ENCODE data around the gene INAVA. TPM values are rescaled to one million over a fixed set of nuclear protein-coding genes. Genes with fewer than 3 reads are reported as not detected.
A peak's percentile ranks its signal among the peaks of the same experiment; 100 is the strongest.

Gene INAVA
- total RNA-seq, 1 experiment from 2014 or later, result 41.2 TPM

DNA sequence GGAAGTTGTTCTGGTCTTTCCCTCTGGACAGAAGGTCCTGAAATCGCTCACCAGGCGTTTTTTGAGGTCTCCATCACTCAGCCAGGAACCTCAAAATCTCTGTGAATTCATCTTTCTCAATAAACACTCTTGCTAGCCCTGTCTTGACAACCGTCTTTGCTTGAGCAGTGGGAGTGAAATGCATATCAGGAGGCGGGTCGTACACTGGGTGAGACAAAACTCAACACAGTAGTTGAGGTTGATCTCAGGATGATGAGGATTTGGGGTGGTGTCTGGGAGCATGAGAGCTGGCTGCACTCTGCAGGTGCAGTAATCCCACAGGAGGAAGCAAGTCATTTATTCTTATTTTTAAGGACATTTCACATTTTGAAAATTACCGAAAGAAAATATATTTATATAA is 20.0 kb upstream of the INAVA start:
- CTCF ChIA-PET, result interaction anchor here (0.6 to 2.2 kb wide), 9 partner anchors 14 to 316 kb away, joined by 3 to 19 read pairs (median 7); no protein-coding TSS in a partner anchor
- no peak for TF ChIP-seq ZNF317 (CRISPR knock-in tag; IDR thresholded peaks at IDR 0.05; ENCODE audit: borderline replicate concordance, low read depth)
- no peak for TF ChIP-seq ZNF219 (CRISPR knock-in tag; IDR thresholded peaks at IDR 0.05; ENCODE audit: borderline replicate concordance)
- no peak for TF ChIP-seq SP1 (CRISPR knock-in tag; conservative IDR thresholded peaks at IDR 0.05)
- TF ChIP-seq CREB1 (CRISPR knock-in tag; IDR thresholded peaks at IDR 0.05), result no peak
- TF ChIP-seq MYBL2 (CRISPR knock-in tag; IDR thresholded peaks at IDR 0.05), result no peak
- TF ChIP-seq FOXP1 (CRISPR knock-in tag; IDR thresholded peaks at IDR 0.05; ENCODE audit: borderline replicate concordance), result no peak
- TF ChIP-seq JAZF1 (CRISPR knock-in tag; IDR thresholded peaks at IDR 0.05), result no peak
- TF ChIP-seq, protein P1, sequence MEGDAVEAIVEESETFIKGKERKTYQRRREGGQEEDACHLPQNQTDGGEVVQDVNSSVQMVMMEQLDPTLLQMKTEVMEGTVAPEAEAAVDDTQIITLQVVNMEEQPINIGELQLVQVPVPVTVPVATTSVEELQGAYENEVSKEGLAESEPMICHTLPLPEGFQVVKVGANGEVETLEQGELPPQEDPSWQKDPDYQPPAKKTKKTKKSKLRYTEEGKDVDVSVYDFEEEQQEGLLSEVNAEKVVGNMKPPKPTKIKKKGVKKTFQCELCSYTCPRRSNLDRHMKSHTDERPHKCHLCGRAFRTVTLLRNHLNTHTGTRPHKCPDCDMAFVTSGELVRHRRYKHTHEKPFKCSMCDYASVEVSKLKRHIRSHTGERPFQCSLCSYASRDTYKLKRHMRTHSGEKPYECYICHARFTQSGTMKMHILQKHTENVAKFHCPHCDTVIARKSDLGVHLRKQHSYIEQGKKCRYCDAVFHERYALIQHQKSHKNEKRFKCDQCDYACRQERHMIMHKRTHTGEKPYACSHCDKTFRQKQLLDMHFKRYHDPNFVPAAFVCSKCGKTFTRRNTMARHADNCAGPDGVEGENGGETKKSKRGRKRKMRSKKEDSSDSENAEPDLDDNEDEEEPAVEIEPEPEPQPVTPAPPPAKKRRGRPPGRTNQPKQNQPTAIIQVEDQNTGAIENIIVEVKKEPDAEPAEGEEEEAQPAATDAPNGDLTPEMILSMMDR (IDR thresholded peaks at IDR 0.05), result no peak
- POLR2A ChIA-PET, result interaction anchor here (1.0 to 1.1 kb wide), 2 partner anchors 14 to 17 kb away, joined by 5 to 8 read pairs; no protein-coding TSS in a partner anchor
- H3K36me3 Mint-ChIP-seq, result no peaks in the 10 kb centered on the region
- DNase-seq (ENCODE audit: low spot score) (no peak), ATAC-seq (no peak)
- peaks cover 20% of the 10 kb centered on the region for H3K4me1 Mint-ChIP-seq
- peak overlapping the region; percentile 20; the same call in 1 of the 2 replicates for H3K4me3 Mint-ChIP-seq
- peaks cover 42% of the 10 kb centered on the region for H3K27me3 Mint-ChIP-seq (ENCODE audit: low read depth)
- H3K9me3 Mint-ChIP-seq, result no peaks in the 10 kb centered on the region
- no peak overlapping the region for H3K27ac Mint-ChIP-seq

DNA sequence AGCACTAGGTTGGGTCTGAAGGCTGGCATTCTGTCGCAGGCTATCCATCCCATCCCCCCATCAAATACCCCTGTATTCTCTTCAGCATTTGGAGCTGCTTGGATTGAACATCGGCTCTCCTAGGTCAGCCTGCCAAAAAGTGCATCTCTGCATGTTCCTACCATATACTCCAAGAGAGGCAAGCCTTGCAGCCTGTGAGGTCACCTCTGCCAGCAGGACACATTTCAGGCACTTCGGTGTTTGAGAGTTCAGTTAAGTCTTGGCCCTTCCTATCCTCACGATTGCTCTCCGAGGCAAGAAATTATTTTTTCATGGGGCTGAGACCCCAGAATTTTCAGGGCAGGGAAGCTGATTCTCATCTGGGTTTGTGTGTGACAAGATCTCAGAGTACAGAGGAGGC is 19.3 kb upstream of the INAVA start:
- Mint-ChIP-seq H3K4me3 (no peak overlapping the region; the same call in 1 of the 2 replicates), H3K4me1 (peaks cover 20% of the 10 kb centered on the region), H3K27me3 (ENCODE audit: low read depth) (peaks cover 42% of the 10 kb centered on the region), H3K9me3 (no peaks in the 10 kb centered on the region), H3K36me3 (no peaks in the 10 kb centered on the region), H3K27ac (no peak overlapping the region)
- no peak for DNase-seq (ENCODE audit: low spot score)
- ChIA-PET CTCF (interaction anchor here (0.9 to 1.2 kb wide), 2 partner anchors 96 to 104 kb away, joined by 3 to 5 read pairs; no protein-coding TSS in a partner anchor), POLR2A (no interaction called here)
- ATAC-seq, result no peak
- TF ChIP-seq TCF7 (CRISPR knock-in tag; IDR thresholded peaks at IDR 0.05; ENCODE audit: low read depth) (no peak), GTF2I (CRISPR knock-in tag; conservative IDR thresholded peaks at IDR 0.05) (no peak), ZNF423 (CRISPR knock-in tag; IDR thresholded peaks at IDR 0.05) (no peak), NFYB (CRISPR knock-in tag; conservative IDR thresholded peaks at IDR 0.05; ENCODE audit: low read depth) (no peak), NFE2L1 (CRISPR knock-in tag; IDR thresholded peaks at IDR 0.05) (no peak), ZNF219 (CRISPR knock-in tag; IDR thresholded peaks at IDR 0.05; ENCODE audit: borderline replicate concordance) (no peak)
- TF ChIP-seq, protein P2, sequence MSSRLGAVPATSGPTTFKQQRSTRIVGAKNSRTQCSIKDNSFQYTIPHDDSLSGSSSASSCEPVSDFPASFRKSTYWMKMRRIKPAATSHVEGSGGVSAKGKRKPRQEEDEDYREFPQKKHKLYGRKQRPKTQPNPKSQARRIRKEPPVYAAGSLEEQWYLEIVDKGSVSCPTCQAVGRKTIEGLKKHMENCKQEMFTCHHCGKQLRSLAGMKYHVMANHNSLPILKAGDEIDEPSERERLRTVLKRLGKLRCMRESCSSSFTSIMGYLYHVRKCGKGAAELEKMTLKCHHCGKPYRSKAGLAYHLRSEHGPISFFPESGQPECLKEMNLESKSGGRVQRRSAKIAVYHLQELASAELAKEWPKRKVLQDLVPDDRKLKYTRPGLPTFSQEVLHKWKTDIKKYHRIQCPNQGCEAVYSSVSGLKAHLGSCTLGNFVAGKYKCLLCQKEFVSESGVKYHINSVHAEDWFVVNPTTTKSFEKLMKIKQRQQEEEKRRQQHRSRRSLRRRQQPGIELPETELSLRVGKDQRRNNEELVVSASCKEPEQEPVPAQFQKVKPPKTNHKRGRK (CRISPR knock-in tag; IDR thresholded peaks at IDR 0.05; ENCODE audit: borderline replicate concordance), result no peak
- TF ChIP-seq, protein P3, sequence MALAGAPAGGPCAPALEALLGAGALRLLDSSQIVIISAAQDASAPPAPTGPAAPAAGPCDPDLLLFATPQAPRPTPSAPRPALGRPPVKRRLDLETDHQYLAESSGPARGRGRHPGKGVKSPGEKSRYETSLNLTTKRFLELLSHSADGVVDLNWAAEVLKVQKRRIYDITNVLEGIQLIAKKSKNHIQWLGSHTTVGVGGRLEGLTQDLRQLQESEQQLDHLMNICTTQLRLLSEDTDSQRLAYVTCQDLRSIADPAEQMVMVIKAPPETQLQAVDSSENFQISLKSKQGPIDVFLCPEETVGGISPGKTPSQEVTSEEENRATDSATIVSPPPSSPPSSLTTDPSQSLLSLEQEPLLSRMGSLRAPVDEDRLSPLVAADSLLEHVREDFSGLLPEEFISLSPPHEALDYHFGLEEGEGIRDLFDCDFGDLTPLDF (CRISPR knock-in tag; IDR thresholded peaks at IDR 0.05), result no peak
- TF ChIP-seq, protein P4, sequence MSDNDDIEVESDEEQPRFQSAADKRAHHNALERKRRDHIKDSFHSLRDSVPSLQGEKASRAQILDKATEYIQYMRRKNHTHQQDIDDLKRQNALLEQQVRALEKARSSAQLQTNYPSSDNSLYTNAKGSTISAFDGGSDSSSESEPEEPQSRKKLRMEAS (CRISPR knock-in tag; IDR thresholded peaks at IDR 0.05), result no peak
- TF ChIP-seq, protein P5, sequence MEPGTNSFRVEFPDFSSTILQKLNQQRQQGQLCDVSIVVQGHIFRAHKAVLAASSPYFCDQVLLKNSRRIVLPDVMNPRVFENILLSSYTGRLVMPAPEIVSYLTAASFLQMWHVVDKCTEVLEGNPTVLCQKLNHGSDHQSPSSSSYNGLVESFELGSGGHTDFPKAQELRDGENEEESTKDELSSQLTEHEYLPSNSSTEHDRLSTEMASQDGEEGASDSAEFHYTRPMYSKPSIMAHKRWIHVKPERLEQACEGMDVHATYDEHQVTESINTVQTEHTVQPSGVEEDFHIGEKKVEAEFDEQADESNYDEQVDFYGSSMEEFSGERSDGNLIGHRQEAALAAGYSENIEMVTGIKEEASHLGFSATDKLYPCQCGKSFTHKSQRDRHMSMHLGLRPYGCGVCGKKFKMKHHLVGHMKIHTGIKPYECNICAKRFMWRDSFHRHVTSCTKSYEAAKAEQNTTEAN (CRISPR knock-in tag; IDR thresholded peaks at IDR 0.05), result no peak
- TF ChIP-seq, protein P6, sequence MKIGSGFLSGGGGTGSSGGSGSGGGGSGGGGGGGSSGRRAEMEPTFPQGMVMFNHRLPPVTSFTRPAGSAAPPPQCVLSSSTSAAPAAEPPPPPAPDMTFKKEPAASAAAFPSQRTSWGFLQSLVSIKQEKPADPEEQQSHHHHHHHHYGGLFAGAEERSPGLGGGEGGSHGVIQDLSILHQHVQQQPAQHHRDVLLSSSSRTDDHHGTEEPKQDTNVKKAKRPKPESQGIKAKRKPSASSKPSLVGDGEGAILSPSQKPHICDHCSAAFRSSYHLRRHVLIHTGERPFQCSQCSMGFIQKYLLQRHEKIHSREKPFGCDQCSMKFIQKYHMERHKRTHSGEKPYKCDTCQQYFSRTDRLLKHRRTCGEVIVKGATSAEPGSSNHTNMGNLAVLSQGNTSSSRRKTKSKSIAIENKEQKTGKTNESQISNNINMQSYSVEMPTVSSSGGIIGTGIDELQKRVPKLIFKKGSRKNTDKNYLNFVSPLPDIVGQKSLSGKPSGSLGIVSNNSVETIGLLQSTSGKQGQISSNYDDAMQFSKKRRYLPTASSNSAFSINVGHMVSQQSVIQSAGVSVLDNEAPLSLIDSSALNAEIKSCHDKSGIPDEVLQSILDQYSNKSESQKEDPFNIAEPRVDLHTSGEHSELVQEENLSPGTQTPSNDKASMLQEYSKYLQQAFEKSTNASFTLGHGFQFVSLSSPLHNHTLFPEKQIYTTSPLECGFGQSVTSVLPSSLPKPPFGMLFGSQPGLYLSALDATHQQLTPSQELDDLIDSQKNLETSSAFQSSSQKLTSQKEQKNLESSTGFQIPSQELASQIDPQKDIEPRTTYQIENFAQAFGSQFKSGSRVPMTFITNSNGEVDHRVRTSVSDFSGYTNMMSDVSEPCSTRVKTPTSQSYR (CRISPR knock-in tag; IDR thresholded peaks at IDR 0.05), result no peak
- TF ChIP-seq, protein P7, sequence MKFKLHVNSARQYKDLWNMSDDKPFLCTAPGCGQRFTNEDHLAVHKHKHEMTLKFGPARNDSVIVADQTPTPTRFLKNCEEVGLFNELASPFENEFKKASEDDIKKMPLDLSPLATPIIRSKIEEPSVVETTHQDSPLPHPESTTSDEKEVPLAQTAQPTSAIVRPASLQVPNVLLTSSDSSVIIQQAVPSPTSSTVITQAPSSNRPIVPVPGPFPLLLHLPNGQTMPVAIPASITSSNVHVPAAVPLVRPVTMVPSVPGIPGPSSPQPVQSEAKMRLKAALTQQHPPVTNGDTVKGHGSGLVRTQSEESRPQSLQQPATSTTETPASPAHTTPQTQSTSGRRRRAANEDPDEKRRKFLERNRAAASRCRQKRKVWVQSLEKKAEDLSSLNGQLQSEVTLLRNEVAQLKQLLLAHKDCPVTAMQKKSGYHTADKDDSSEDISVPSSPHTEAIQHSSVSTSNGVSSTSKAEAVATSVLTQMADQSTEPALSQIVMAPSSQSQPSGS (CRISPR knock-in tag; IDR thresholded peaks at IDR 0.05; ENCODE audit: borderline replicate concordance, low read depth), result no peak
- TF ChIP-seq, protein P8, sequence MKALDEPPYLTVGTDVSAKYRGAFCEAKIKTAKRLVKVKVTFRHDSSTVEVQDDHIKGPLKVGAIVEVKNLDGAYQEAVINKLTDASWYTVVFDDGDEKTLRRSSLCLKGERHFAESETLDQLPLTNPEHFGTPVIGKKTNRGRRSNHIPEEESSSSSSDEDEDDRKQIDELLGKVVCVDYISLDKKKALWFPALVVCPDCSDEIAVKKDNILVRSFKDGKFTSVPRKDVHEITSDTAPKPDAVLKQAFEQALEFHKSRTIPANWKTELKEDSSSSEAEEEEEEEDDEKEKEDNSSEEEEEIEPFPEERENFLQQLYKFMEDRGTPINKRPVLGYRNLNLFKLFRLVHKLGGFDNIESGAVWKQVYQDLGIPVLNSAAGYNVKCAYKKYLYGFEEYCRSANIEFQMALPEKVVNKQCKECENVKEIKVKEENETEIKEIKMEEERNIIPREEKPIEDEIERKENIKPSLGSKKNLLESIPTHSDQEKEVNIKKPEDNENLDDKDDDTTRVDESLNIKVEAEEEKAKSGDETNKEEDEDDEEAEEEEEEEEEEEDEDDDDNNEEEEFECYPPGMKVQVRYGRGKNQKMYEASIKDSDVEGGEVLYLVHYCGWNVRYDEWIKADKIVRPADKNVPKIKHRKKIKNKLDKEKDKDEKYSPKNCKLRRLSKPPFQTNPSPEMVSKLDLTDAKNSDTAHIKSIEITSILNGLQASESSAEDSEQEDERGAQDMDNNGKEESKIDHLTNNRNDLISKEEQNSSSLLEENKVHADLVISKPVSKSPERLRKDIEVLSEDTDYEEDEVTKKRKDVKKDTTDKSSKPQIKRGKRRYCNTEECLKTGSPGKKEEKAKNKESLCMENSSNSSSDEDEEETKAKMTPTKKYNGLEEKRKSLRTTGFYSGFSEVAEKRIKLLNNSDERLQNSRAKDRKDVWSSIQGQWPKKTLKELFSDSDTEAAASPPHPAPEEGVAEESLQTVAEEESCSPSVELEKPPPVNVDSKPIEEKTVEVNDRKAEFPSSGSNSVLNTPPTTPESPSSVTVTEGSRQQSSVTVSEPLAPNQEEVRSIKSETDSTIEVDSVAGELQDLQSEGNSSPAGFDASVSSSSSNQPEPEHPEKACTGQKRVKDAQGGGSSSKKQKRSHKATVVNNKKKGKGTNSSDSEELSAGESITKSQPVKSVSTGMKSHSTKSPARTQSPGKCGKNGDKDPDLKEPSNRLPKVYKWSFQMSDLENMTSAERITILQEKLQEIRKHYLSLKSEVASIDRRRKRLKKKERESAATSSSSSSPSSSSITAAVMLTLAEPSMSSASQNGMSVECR (CRISPR knock-in tag; IDR thresholded peaks at IDR 0.05; ENCODE audit: borderline replicate concordance), result no peak

Measured in WTC11 (cell line).